GM19438 (cell line): ENCODE data around the gene CGB1.
"Not testable (repeated sequence)": the region's sequence is repeated elsewhere in the genome, so short reads cannot be mapped to it uniquely, and the experiment has no call there.

Source experiments
- ATAC-seq: cut with Tn5 transposase; IDR thresholded peaks from one replicate; pipeline ENCODE4 v1.9.1; 2021; ENCODE audit warnings: low read depth; ENCODE audit not compliant: unreplicated experiment

Gene CGB1

GRCh38 chr19:49025088-49025487 is 11.6 kb downstream of the CGB1 start:
- not testable (repeated sequence) for ATAC-seq

- not testable (repeated sequence) for ATAC-seq
Observed at GRCh38 chr19:49024233-49024632, 12.5 kb downstream of the CGB1 start, which contains the start of gene CGB3. Gene CGB3 (minus strand): TSS chr19:49024333. CDS start chr19:49023971, 362 bp downstream.

- ATAC-seq, result no peak
Observed at GRCh38 chr19:49022116-49022515, 14.6 kb downstream of the CGB1 start.

GRCh38 chr19:49020931-49021895 is 15.5 kb downstream of the CGB1 start:
- ATAC-seq, result no peak

GRCh38 chr19:49020342-49020741 is 16.4 kb downstream of the CGB1 start:
- ATAC-seq, result no peak

GRCh38 chr19:49019242-49019932 is 17.3 kb downstream of the CGB1 start:
- no peak for ATAC-seq

- ATAC-seq, result not testable (repeated sequence)
Observed at GRCh38 chr19:49018388-49019241, 18.1 kb downstream of the CGB1 start.

GRCh38 chr19:49017666-49018351 is 18.9 kb downstream of the CGB1 start:
- no peak for ATAC-seq

GRCh38 chr19:49017041-49017665 is 19.5 kb downstream of the CGB1 start, which contains the start of gene LHB:
Gene LHB (minus strand): TSS chr19:49017091. CDS start chr19:49017081, 10 bp downstream.
- ATAC-seq, result no peak

- ATAC-seq, result no peak
Observed at GRCh38 chr19:49016067-49016839, 20.4 kb downstream of the CGB1 start.

GRCh38 chr19:49014870-49015255 is 21.8 kb downstream of the CGB1 start:
- ATAC-seq, result no peak

- ATAC-seq, result no peak
Observed at GRCh38 chr19:49014123-49014869, 22.4 kb downstream of the CGB1 start.

- ATAC-seq, result no peak
Observed at GRCh38 chr19:49011194-49011593, 25.5 kb downstream of the CGB1 start.

GRCh38 chr19:49010453-49010852 is 26.2 kb downstream of the CGB1 start:
- ATAC-seq, result no peak

- ATAC-seq, result no peak
Observed at GRCh38 chr19:49009828-49010227, 26.9 kb downstream of the CGB1 start.

- ATAC-seq, result no peak
Observed at GRCh38 chr19:49006905-49007304, 29.8 kb downstream of the CGB1 start.

GRCh38 chr19:49004964-49005614 is 31.6 kb downstream of the CGB1 start:
- ATAC-seq, result no peak

GRCh38 chr19:49004133-49004532 is 32.6 kb downstream of the CGB1 start:
- no peak for ATAC-seq
